Psoas muscle (tissue), 8 donors: ENCODE results near the gene PLEKHA6. TPM values are rescaled to one million over a fixed set of nuclear protein-coding genes. Genes with fewer than 3 reads are reported as not detected.

Source experiments
- ATAC-seq, 4 donors: fragments of 200-7000 bp; cut with Tn5 transposase; one replicate each; pipeline ENCODE4 v1.9.1; 2020; ENCODE audit warnings: moderate library complexity in 3 of 4, mild to moderate bottlenecking in 2 of 4
- DNase-seq, 2 donors: peaks; one replicate each; pipeline ENCODE4 v3.0.0-alpha.2; 2020
- H3K27ac ChIP-seq: fragments of 200-600 bp; one replicate; pipeline ENCODE4 v1.8.0; 2022
- H3K27me3 ChIP-seq, 3 donors: fragments of 200-600 bp in 1 of 3; one replicate each; pipeline versions ENCODE4 v1.6.1 to v1.8.0; 2013 to 2022; ENCODE audit warnings: low read length in 2 of 3, mild to moderate bottlenecking in 2 of 3, moderate library complexity in 1 of 3; ENCODE audit not compliant: insufficient read depth in 3 of 3
- H3K36me3 ChIP-seq, 2 donors: fragments of 200-600 bp in 1 of 2; one replicate each; pipeline versions ENCODE4 v1.6.1 to v1.8.0; 2013 to 2022; ENCODE audit warnings: low read depth in 1 of 2, mild to moderate bottlenecking in 1 of 2, moderate library complexity in 1 of 2; ENCODE audit not compliant: insufficient read depth in 1 of 2
- H3K4me1 ChIP-seq: fragments of 200-600 bp; one replicate; pipeline ENCODE4 v1.8.0; 2022
- H3K4me3 ChIP-seq: fragments of 200-600 bp; one replicate; pipeline ENCODE4 v1.8.0; 2022; ENCODE audit warnings: mild to moderate bottlenecking
- H3K9me3 ChIP-seq: fragments of 200-600 bp; one replicate; pipeline ENCODE4 v1.8.0; 2022
- CTCF ChIP-seq: fragments of 200-600 bp; IDR thresholded peaks from one replicate; pipeline ENCODE4 v1.8.0; 2022; ENCODE audit warnings: antibody characterized with exemption
- WGBS, 3 donors: extraction: QIAGEN DNeasy Blood & Tissue Kit; methylation state at CpG; one replicate each; pipeline versions ENCODE4 v1.1.6 to v1.1.7; 2013; 5-methylcytosine and 5-hydroxymethylcytosine counted together
- intact Hi-C, 2 donors: fragments of 100-400 bp; cut with DNase I; formaldehyde crosslinking; loops; one replicate each; pipeline versions ENCODE4 v1.11.0 to v1.14.2; 2022
- polyA plus RNA-seq, 3 donors: library from polyadenylated mRNA; stranded (reverse); fragments of 200-250 nt; gene quantifications; one replicate each; pipeline ENCODE4 v1.2.3, GENCODE V29; 2013
- total RNA-seq, 4 donors: library from RNA; stranded (reverse); fragmentation: NEBNext Ultra II Directional in 2 of 4; extraction: Animal tissue kit (Norgen Biotek cat#: 25700) in 2 of 4; gene quantifications; one replicate each; pipeline versions ENCODE4 v1.2.1 to v1.2.4, GENCODE V29; 2021 to 2023
- donor health status: healthy with polysubstance abuse.
- donor health status: DM: no; HTN: no; CAD: no; lungs with moderate emphysema.
- donor health status: Bipolar disorder and iron deficiency.
- donor health status: healthy.
- donor health status: DM: yes; HTN: yes; CAD: no.
- donor health status: DM: no; HTN: no; CAD: no.
- donor health status: DM: no; HTN: no; CAD: no.
- donor health status: DM: yes; HTN: yes; CAD: no.

The PLEKHA6 gene
- total and polyA plus RNA-seq, 7 donors: 0.92 to 7.1 (median 1.7) TPM

GRCh38 chr1:204323887-204324286 is 35.8 kb downstream of the PLEKHA6 start:
- H3K4me1 ChIP-seq: peaks cover 4% of the 10 kb centered on the region
- 31 to 76% (median 72%) methylated on average over 2 of the region's 2 CpGs for WGBS, 3 donors
- H3K4me3 ChIP-seq: no peak overlapping the region
- no peak for TF ChIP-seq CTCF
- intact Hi-C loops: no loop called here
- DNase-seq: no peak
- peak in 1 of 4 donors; percentile 34 for ATAC-seq
- H3K27me3 ChIP-seq: no peaks in the 10 kb centered on the region
- no peaks in the 10 kb centered on the region for H3K9me3 ChIP-seq
- H3K27ac ChIP-seq: no peak overlapping the region
- no peaks in the 10 kb centered on the region for H3K36me3 ChIP-seq

GRCh38 chr1:204322339-204322868 is 37.3 kb downstream of the PLEKHA6 start:
- no peaks in the 10 kb centered on the region for H3K27me3 ChIP-seq
- 71 to 83% (median 82%) methylated on average over 8 of the region's 8 CpGs for WGBS, 3 donors
- intact Hi-C loops: no loop called here
- ATAC-seq (no peak), DNase-seq (no peak)
- peaks cover 4% of the 10 kb centered on the region for H3K4me1 ChIP-seq
- H3K27ac ChIP-seq: no peak overlapping the region
- no peak overlapping the region for H3K4me3 ChIP-seq
- H3K9me3 ChIP-seq: no peaks in the 10 kb centered on the region
- no peak for TF ChIP-seq CTCF
- no peaks in the 10 kb centered on the region for H3K36me3 ChIP-seq

GRCh38 chr1:204321665-204322064 is 38.1 kb downstream of the PLEKHA6 start:
- TF ChIP-seq CTCF: no peak
- DNase-seq (no peak), ATAC-seq (no peak)
- no peak overlapping the region for H3K4me3 ChIP-seq
- no peaks in the 10 kb centered on the region for H3K9me3 ChIP-seq
- H3K27me3 ChIP-seq: no peaks in the 10 kb centered on the region
- intact Hi-C loops: no loop called here
- H3K27ac ChIP-seq: no peak overlapping the region
- no peaks in the 10 kb centered on the region for H3K36me3 ChIP-seq
- 45 to 72% (median 51%) methylated on average over 2 of the region's 2 CpGs for WGBS, 3 donors
- peaks cover 4% of the 10 kb centered on the region for H3K4me1 ChIP-seq

- no peak for DNase-seq
- ATAC-seq: no peak
- no peaks in the 10 kb centered on the region for H3K4me1 ChIP-seq
- H3K27me3 ChIP-seq: no peaks in the 10 kb centered on the region
- intact Hi-C loops: no loop called here
- no peak overlapping the region for H3K27ac ChIP-seq
- no peak for TF ChIP-seq CTCF
- H3K9me3 ChIP-seq: no peaks in the 10 kb centered on the region
- 86 to 98% (median 96%) methylated on average over 2 of the region's 2 CpGs for WGBS, 3 donors
- no peak overlapping the region for H3K4me3 ChIP-seq
- no peaks in the 10 kb centered on the region for H3K36me3 ChIP-seq
Measured at GRCh38 chr1:204321051-204321450, 38.7 kb downstream of the PLEKHA6 start.

GRCh38 chr1:204320382-204320804 is 39.3 kb downstream of the PLEKHA6 start:
- DNase-seq (no peak), ATAC-seq (no peak)
- Histone ChIP-seq H3K27me3 (no peaks in the 10 kb centered on the region), H3K9me3 (no peaks in the 10 kb centered on the region), H3K4me3 (no peak overlapping the region), H3K27ac (no peak overlapping the region), H3K4me1 (no peaks in the 10 kb centered on the region), H3K36me3 (no peaks in the 10 kb centered on the region)
- no peak for TF ChIP-seq CTCF
- intact Hi-C loops: no loop called here
- 84 to 90% (median 84%) methylated on average over 5 of the region's 5 CpGs for WGBS, 3 donors
